Gastroesophageal sphincter (tissue), 3 donors: Measurements from ENCODE around the gene TRHDE.

ENCODE experiments used
- CTCF ChIP-seq, 4 experiments: fragments of 200-600 bp in 2 of 4; fragments of 450-650 bp in 2 of 4; sonication (generic) in 1 of 4; IDR thresholded peaks; one replicate each; pipeline ENCODE4 v1.5.1; 2017 to 2019; ENCODE audit warnings: antibody characterized with exemption in 4 of 4, mild to moderate bottlenecking in 2 of 4, moderate library complexity in 2 of 4
- POLR2A ChIP-seq, 2 donors: fragments of 450-650 bp; IDR thresholded peaks; one replicate each; pipeline ENCODE4 v1.6.1; 2017; ENCODE audit warnings: antibody characterized with exemption in 2 of 2, mild to moderate bottlenecking in 2 of 2, moderate library complexity in 1 of 2
- POLR2AphosphoS5 ChIP-seq: sonication (generic); formaldehyde crosslinking; IDR thresholded peaks from one replicate; pipeline ENCODE4 v1.6.1; 2017; ENCODE audit warnings: antibody characterized with exemption

GRCh38 chr12:72295744-72296143, 23.6 kb downstream of the TRHDE start:
- TF ChIP-seq CTCF (IDR thresholded peaks at IDR 0.05) = no peak
- TF ChIP-seq POLR2AphosphoS5 = no peak
- TF ChIP-seq POLR2A (IDR thresholded peaks at IDR 0.05) = no peak
